ENCODE results near the gene ALK.

The ALK gene

DNA sequence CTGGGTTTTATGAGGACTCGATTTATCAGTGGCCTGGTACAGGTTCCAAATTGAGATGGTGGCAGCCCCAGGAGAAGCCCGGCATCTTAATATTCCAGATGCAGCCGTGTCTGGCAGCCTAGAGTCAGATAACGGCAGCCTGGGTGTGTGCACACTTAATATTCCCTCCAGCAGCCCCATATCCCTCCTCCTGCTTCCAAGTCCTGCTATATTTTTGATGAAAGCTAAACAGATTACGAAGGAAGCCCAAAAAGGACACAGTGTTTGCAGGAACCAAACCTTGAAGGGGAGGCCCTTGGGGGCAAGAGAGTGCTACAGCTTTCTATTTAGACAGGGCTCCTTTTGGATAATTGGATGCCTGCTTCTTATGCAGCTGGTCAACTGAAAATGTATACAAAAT, 25.1 kb upstream of the ALK start:
- Histone ChIP-seq H3K9ac (ENCODE audit: low read length) (no peak overlapping the region), H4K20me1 (ENCODE audit: insufficient read depth, low read length) (no peaks in the 10 kb centered on the region), H3K9me3 (ENCODE audit: low read length) (no peaks in the 10 kb centered on the region), H3K27ac (ENCODE audit: low read depth, low read length, poor library complexity, severe bottlenecking) (no peak overlapping the region), H3K27me3 (ENCODE audit: insufficient read depth, low read length) (no peaks in the 10 kb centered on the region), H3K4me3 (ENCODE audit: low read depth, low read length, poor library complexity, severe bottlenecking) (no peak overlapping the region), H3K9me2 (ENCODE audit: low read depth, low read length) (no peaks in the 10 kb centered on the region), H3K79me2 (ENCODE audit: insufficient read depth, low read length) (no peaks in the 10 kb centered on the region), H2AFZ (ENCODE audit: low read length) (no peak overlapping the region), H3K4me2 (ENCODE audit: low read length) (no peak overlapping the region), H3F3A (ENCODE audit: insufficient read depth, low read length) (no peaks in the 10 kb centered on the region), H3K36me3 (ENCODE audit: insufficient read depth, low read length) (no peaks in the 10 kb centered on the region), H3K4me1 (ENCODE audit: insufficient read depth, low read length, severe bottlenecking) (no peaks in the 10 kb centered on the region)
- TF ChIP-seq, protein P1, sequence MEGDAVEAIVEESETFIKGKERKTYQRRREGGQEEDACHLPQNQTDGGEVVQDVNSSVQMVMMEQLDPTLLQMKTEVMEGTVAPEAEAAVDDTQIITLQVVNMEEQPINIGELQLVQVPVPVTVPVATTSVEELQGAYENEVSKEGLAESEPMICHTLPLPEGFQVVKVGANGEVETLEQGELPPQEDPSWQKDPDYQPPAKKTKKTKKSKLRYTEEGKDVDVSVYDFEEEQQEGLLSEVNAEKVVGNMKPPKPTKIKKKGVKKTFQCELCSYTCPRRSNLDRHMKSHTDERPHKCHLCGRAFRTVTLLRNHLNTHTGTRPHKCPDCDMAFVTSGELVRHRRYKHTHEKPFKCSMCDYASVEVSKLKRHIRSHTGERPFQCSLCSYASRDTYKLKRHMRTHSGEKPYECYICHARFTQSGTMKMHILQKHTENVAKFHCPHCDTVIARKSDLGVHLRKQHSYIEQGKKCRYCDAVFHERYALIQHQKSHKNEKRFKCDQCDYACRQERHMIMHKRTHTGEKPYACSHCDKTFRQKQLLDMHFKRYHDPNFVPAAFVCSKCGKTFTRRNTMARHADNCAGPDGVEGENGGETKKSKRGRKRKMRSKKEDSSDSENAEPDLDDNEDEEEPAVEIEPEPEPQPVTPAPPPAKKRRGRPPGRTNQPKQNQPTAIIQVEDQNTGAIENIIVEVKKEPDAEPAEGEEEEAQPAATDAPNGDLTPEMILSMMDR (IDR thresholded peaks at IDR 0.05; ENCODE audit: low read length) = no peak
- no peak for TF ChIP-seq EZH2 (IDR thresholded peaks at IDR 0.05; ENCODE audit: borderline replicate concordance, low read length)

DNA sequence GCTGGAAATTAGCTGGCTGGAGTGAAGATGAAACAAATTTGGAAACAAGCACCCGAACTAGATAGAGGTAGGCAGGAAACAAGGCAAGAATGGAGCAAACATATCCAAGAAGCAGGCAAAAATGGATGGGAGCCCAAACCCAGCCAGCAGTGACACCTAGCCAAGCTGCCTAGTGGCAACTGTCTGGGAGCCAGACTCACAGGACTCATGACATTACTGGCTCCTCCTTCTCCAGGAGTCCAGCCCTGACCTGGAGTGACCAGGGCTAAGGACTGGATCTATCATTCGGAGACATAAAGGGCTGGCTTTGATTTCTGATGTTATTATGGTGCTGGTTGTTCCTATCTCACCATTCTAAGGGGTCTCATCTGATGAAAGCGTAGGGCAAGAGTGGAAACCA, 21.3 kb upstream of the ALK start:
- no peaks in the 10 kb centered on the region for H3K27me3 ChIP-seq (ENCODE audit: insufficient read depth, low read length)
- H3F3A ChIP-seq (ENCODE audit: insufficient read depth, low read length) = no peaks in the 10 kb centered on the region
- H3K4me3 ChIP-seq (ENCODE audit: low read depth, low read length, poor library complexity, severe bottlenecking) = no peak overlapping the region
- no peak overlapping the region for H3K9ac ChIP-seq (ENCODE audit: low read length)
- no peak overlapping the region for H3K27ac ChIP-seq (ENCODE audit: low read depth, low read length, poor library complexity, severe bottlenecking)
- TF ChIP-seq, protein P1 (IDR thresholded peaks at IDR 0.05; ENCODE audit: low read length) = no peak
- TF ChIP-seq EZH2 (IDR thresholded peaks at IDR 0.05; ENCODE audit: borderline replicate concordance, low read length) = no peak
- H4K20me1 ChIP-seq (ENCODE audit: insufficient read depth, low read length) = no peaks in the 10 kb centered on the region
- no peaks in the 10 kb centered on the region for H3K9me3 ChIP-seq (ENCODE audit: low read length)
- H3K4me1 ChIP-seq (ENCODE audit: insufficient read depth, low read length, severe bottlenecking) = no peaks in the 10 kb centered on the region
- no peaks in the 10 kb centered on the region for H3K36me3 ChIP-seq (ENCODE audit: insufficient read depth, low read length)
- no peak overlapping the region for H2AFZ ChIP-seq (ENCODE audit: low read length)
- H3K9me2 ChIP-seq (ENCODE audit: low read depth, low read length) = no peaks in the 10 kb centered on the region
- H3K4me2 ChIP-seq (ENCODE audit: low read length) = no peak overlapping the region
- no peaks in the 10 kb centered on the region for H3K79me2 ChIP-seq (ENCODE audit: insufficient read depth, low read length)

DNA sequence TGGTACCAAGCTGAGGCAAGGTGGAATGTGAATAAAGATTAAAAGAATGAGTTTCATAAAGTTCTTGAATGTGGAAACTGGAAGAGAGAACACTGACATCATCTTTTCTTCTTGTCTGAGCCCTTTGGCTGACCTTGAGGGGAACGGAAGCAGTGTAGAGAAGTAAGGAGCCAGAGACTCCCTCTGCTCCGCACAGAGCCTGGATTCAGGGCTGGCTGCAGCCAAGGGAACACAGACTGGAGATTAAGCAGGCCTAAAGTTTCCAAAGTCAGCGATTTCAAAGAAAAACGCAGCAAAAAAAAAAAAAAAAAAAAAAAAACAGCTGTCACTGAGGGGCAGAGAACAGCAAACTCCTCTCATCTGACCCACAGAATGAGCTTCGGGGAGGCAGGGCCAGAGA, 19.3 kb upstream of the ALK start:
- TF ChIP-seq EZH2 (IDR thresholded peaks at IDR 0.05; ENCODE audit: borderline replicate concordance, low read length) = no peak
- TF ChIP-seq, protein P1 (IDR thresholded peaks at IDR 0.05; ENCODE audit: low read length) = no peak
- no peaks in the 10 kb centered on the region for H3K36me3 ChIP-seq (ENCODE audit: insufficient read depth, low read length)
- no peaks in the 10 kb centered on the region for H3K9me3 ChIP-seq (ENCODE audit: low read length)
- H3K4me2 ChIP-seq (ENCODE audit: low read length) = no peak overlapping the region
- H3K4me3 ChIP-seq (ENCODE audit: low read depth, low read length, poor library complexity, severe bottlenecking) = no peak overlapping the region
- H3K27me3 ChIP-seq (ENCODE audit: insufficient read depth, low read length) = no peaks in the 10 kb centered on the region
- no peak overlapping the region for H3K27ac ChIP-seq (ENCODE audit: low read depth, low read length, poor library complexity, severe bottlenecking)
- no peaks in the 10 kb centered on the region for H3F3A ChIP-seq (ENCODE audit: insufficient read depth, low read length)
- H2AFZ ChIP-seq (ENCODE audit: low read length) = no peak overlapping the region
- no peaks in the 10 kb centered on the region for H3K9me2 ChIP-seq (ENCODE audit: low read depth, low read length)
- H3K9ac ChIP-seq (ENCODE audit: low read length) = no peak overlapping the region
- no peaks in the 10 kb centered on the region for H3K4me1 ChIP-seq (ENCODE audit: insufficient read depth, low read length, severe bottlenecking)
- H4K20me1 ChIP-seq (ENCODE audit: insufficient read depth, low read length) = no peaks in the 10 kb centered on the region
- no peaks in the 10 kb centered on the region for H3K79me2 ChIP-seq (ENCODE audit: insufficient read depth, low read length)
